Upper lobe of left lung (tissue), 6 donors: Measurements from ENCODE around the gene MYPN. TPM values are rescaled to one million over a fixed set of nuclear protein-coding genes. Genes with fewer than 3 reads are reported as not detected.
A peak's percentile ranks its signal among the peaks of the same experiment; 100 is the strongest.

Experiments used
- ATAC-seq, 2 donors: fragments of 200-7000 bp; cut with Tn5 transposase; one replicate each; pipeline ENCODE4 v1.9.1; 2022; ENCODE audit warnings: mild to moderate bottlenecking in 2 of 2, moderate library complexity in 2 of 2; ENCODE audit not compliant: low FRiP score in 2 of 2
- DNase-seq, 2 donors: peaks; one replicate each; pipeline ENCODE4 v3.0.0-alpha.2; 2019 to 2020
- H3K27ac ChIP-seq, 4 donors: fragments of 200-600 bp; sonication (generic); one replicate each; pipeline ENCODE4 v1.5.1; 2016 to 2019
- H3K27me3 ChIP-seq, 4 donors: fragments of 200-600 bp; sonication (generic); one replicate each; pipeline ENCODE4 v1.5.1; 2017 to 2019
- H3K36me3 ChIP-seq, 4 donors: fragments of 200-600 bp; sonication (generic); one replicate each; pipeline ENCODE4 v1.5.1; 2016 to 2019
- H3K4me1 ChIP-seq, 4 donors: fragments of 200-600 bp; sonication (generic); one replicate each; pipeline ENCODE4 v1.5.1; 2018 to 2019
- H3K4me3 ChIP-seq, 4 donors: fragments of 200-600 bp; sonication (generic); one replicate each; pipeline ENCODE4 v1.5.1; 2017 to 2019; ENCODE audit warnings: mild to moderate bottlenecking in 2 of 4, moderate library complexity in 1 of 4
- H3K9me3 ChIP-seq, 4 donors: fragments of 200-600 bp; sonication (generic); one replicate each; pipeline ENCODE4 v1.5.1; 2018 to 2019
- CTCF ChIP-seq, 6 experiments: fragments of 450-650 bp in 4 of 6; fragments of 200-600 bp in 2 of 6; sonication (generic) in 2 of 6; IDR thresholded peaks; one replicate each; pipeline ENCODE4 v1.5.1; 2016 to 2019; ENCODE audit warnings: antibody characterized with exemption in 6 of 6
- EP300 ChIP-seq, 4 donors: sonication (generic); formaldehyde crosslinking; IDR thresholded peaks; one replicate each; pipeline ENCODE4 v1.5.1; 2017; ENCODE audit warnings: antibody characterized with exemption in 4 of 4, control low read depth in 2 of 4
- POLR2A ChIP-seq, 4 donors: fragments of 450-650 bp; IDR thresholded peaks; one replicate each; pipeline ENCODE4 v1.5.1; 2016 to 2017; ENCODE audit warnings: antibody characterized with exemption in 4 of 4, mild to moderate bottlenecking in 2 of 4
- POLR2AphosphoS5 ChIP-seq, 2 donors: sonication (generic); formaldehyde crosslinking; IDR thresholded peaks; one replicate each; pipeline ENCODE4 v1.5.1; 2017; ENCODE audit warnings: antibody characterized with exemption in 2 of 2
- WGBS, 2 donors: methylation state at CpG; one replicate each; pipeline ENCODE4 v1.1.5; 2017 to 2018; 5-methylcytosine and 5-hydroxymethylcytosine counted together
- total RNA-seq, 6 donors: library from RNA; depleted of rRNA in 4 of 6; stranded (reverse); fragments of >200 nt in 4 of 6; gene quantifications; one replicate each; pipeline versions ENCODE4 v1.1.0 to v1.2.1, GENCODE V29; 2016 to 2021
- donor health status: DM: no; HTN: no; CAD: no; lungs with moderate emphysema.
- donor health status: DM: no; HTN: yes; CAD: no; lungs with severe emphysema.

Gene MYPN
- total RNA-seq, 6 donors from 2014 or later, result not detected

- Histone ChIP-seq H3K4me3 (peak overlapping the region; percentile 48 to 71 (median 58)), H3K27ac (peak overlapping the region in 2 of 4 donors; percentile 18 to 61), H3K27me3 (no peaks in the 10 kb centered on the region), H3K4me1 (peaks cover 9 to 15% (median 12%) of the 10 kb centered on the region in 4 donors), H3K9me3 (no peaks in the 10 kb centered on the region), H3K36me3 (no peaks in the 10 kb centered on the region)
- ATAC-seq (peak; percentile 81 to 97), DNase-seq (peak; percentile 39 to 94)
- TF ChIP-seq CTCF (IDR thresholded peaks at IDR 0.05) (peak in 3 of 6 experiments; percentile 37 to 53 (median 39)), EP300 (IDR thresholded peaks at IDR 0.05) (no peak), POLR2A (IDR thresholded peaks at IDR 0.05) (no peak)
- 0 to 1% methylated on average over 24 to 36 of the region's 81 CpGs for WGBS, 2 donors
Measured at GRCh38 chr10:68231106-68231816, 122.0 kb downstream of the MYPN start.

GRCh38 chr10:68231817-68232251 lies 122.5 kb downstream of the MYPN start, which contains the start of gene ATOH7:
Gene ATOH7, minus strand, starts transcription at chr10:68232113. Its CDS starts 436 bp downstream, at chr10:68231677.
- TF ChIP-seq CTCF (IDR thresholded peaks at IDR 0.05) (no peak), POLR2AphosphoS5 (IDR thresholded peaks at IDR 0.05) (no peak), POLR2A (IDR thresholded peaks at IDR 0.05) (no peak), EP300 (IDR thresholded peaks at IDR 0.05) (no peak)
- WGBS, 2 donors, result 44 to 54% methylated on average over 13 of the region's 13 CpGs
- no peak for DNase-seq
- H3K9me3 ChIP-seq, result no peaks in the 10 kb centered on the region
- peaks cover 9 to 15% (median 12%) of the 10 kb centered on the region in 4 donors for H3K4me1 ChIP-seq
- ATAC-seq, result no peak
- H3K27ac ChIP-seq, result peak within 1 kb of the TSS in 2 of 4 donors; percentile 18 to 61
- H3K4me3 ChIP-seq, result peak within 1 kb of the TSS; percentile 48 to 71 (median 58)
- H3K27me3 ChIP-seq, result no peaks in the 10 kb centered on the region
- H3K36me3 ChIP-seq, result no peaks in the 10 kb centered on the region

- DNase-seq (no peak), ATAC-seq (no peak)
- Histone ChIP-seq H3K27ac (no peak overlapping the region), H3K4me1 (peaks cover 9 to 15% (median 12%) of the 10 kb centered on the region in 4 donors), H3K4me3 (no peak overlapping the region), H3K36me3 (no peaks in the 10 kb centered on the region), H3K9me3 (no peaks in the 10 kb centered on the region), H3K27me3 (no peaks in the 10 kb centered on the region)
- 78 to 79% methylated on average over 3 of the region's 3 CpGs for WGBS, 2 donors
- TF ChIP-seq POLR2AphosphoS5 (IDR thresholded peaks at IDR 0.05) (no peak), CTCF (IDR thresholded peaks at IDR 0.05) (no peak), POLR2A (IDR thresholded peaks at IDR 0.05) (no peak), EP300 (IDR thresholded peaks at IDR 0.05) (no peak)
Measured at GRCh38 chr10:68233046-68233445, 123.8 kb downstream of the MYPN start.

GRCh38 chr10:68235111-68235510 lies 125.8 kb downstream of the MYPN start:
- Histone ChIP-seq H3K9me3 (no peaks in the 10 kb centered on the region), H3K27ac (no peak overlapping the region), H3K36me3 (no peaks in the 10 kb centered on the region), H3K4me3 (no peak overlapping the region), H3K27me3 (no peaks in the 10 kb centered on the region), H3K4me1 (peaks cover 9 to 15% (median 12%) of the 10 kb centered on the region in 4 donors)
- WGBS, 2 donors, result 64 to 85% methylated on average over 2 of the region's 2 CpGs
- ATAC-seq, result no peak
- TF ChIP-seq EP300 (IDR thresholded peaks at IDR 0.05) (no peak), CTCF (IDR thresholded peaks at IDR 0.05) (no peak), POLR2AphosphoS5 (IDR thresholded peaks at IDR 0.05) (no peak), POLR2A (IDR thresholded peaks at IDR 0.05) (no peak)
- DNase-seq, result no peak
